Stimulated activated effector memory CD8-positive, alpha-beta T cell treated with anti-CD3 and anti-CD28 coated beads, Interleukin-12 subunit alpha, Interleukin-12 subunit beta, amount 100 ng/mL, for 72 hours (primary cell): Measurements from ENCODE around the gene CBR3.
"Not testable (repeated sequence)": the region's sequence is repeated elsewhere in the genome, so short reads cannot be mapped to it uniquely, and the experiment has no call there.

Experiments used
- ATAC-seq: fragments of 150-1000 bp; cut with Tn5 transposase; 2 replicates; pipeline ENCODE4 v1.10.0; 2021
- DNase-seq, 2 donors: peaks; one replicate each; pipeline ENCODE4 v3.0.0; 2021 to 2022; ENCODE audit warnings: low spot score in 2 of 2
- H3K27ac Mint-ChIP-seq: one replicate; pipeline ENCODE4 v1.8.0; 2022; ENCODE audit warnings: mild to moderate bottlenecking, mixed read lengths
- H3K36me3 Mint-ChIP-seq: one replicate; pipeline ENCODE4 v1.8.0; 2022; ENCODE audit warnings: mild to moderate bottlenecking, mixed read lengths
- H3K4me1 Mint-ChIP-seq: one replicate; pipeline ENCODE4 v1.8.0; 2022; ENCODE audit warnings: mixed read lengths
- H3K4me3 Mint-ChIP-seq: one replicate; pipeline ENCODE4 v1.8.0; 2022; ENCODE audit warnings: mild to moderate bottlenecking, mixed read lengths
- H3K9me3 Mint-ChIP-seq: one replicate; pipeline ENCODE4 v1.8.0; 2022; ENCODE audit warnings: mixed read lengths

CBR3 gene

GRCh38 chr21:36134803-36135390, at the start of gene CBR3:
Gene CBR3, plus strand, starts transcription at chr21:36135079. Its CDS starts 114 bp downstream, at chr21:36135193.
- Mint-ChIP-seq H3K36me3 (peaks cover 17% of the 10 kb centered on the region), H3K27ac (peak within 1 kb of the TSS; percentile 84), H3K9me3 (no peaks in the 10 kb centered on the region), H3K4me1 (peaks cover 28% of the 10 kb centered on the region), H3K4me3 (peak within 1 kb of the TSS; percentile 89)
- ATAC-seq, result peak; percentile 75
- peak; percentile 48 to 81 for DNase-seq

- Mint-ChIP-seq H3K4me1 (no peaks in the 10 kb centered on the region), H3K4me3 (no peak overlapping the region), H3K9me3 (no peaks in the 10 kb centered on the region), H3K36me3 (no peaks in the 10 kb centered on the region), H3K27ac (no peak overlapping the region)
- DNase-seq (no peak), ATAC-seq (no peak)
These were observed 47.3 kb upstream of the CBR3 start for GRCh38 chr21:36087362-36088138.

- Mint-ChIP-seq H3K36me3 (no peaks in the 10 kb centered on the region), H3K4me3 (no peak overlapping the region), H3K4me1 (no peaks in the 10 kb centered on the region), H3K27ac (no peak overlapping the region), H3K9me3 (peaks cover 6% of the 10 kb centered on the region)
- ATAC-seq (no peak), DNase-seq (no peak)
These were observed 44.9 kb upstream of the CBR3 start for GRCh38 chr21:36089946-36090345.

GRCh38 chr21:36092681-36093080, 42.2 kb upstream of the CBR3 start:
- Mint-ChIP-seq H3K27ac (no peak overlapping the region), H3K4me1 (no peaks in the 10 kb centered on the region), H3K36me3 (no peaks in the 10 kb centered on the region), H3K4me3 (no peak overlapping the region), H3K9me3 (peaks cover 6% of the 10 kb centered on the region)
- DNase-seq (no peak), ATAC-seq (no peak)

- DNase-seq (no peak), ATAC-seq (no peak)
- H3K4me3 Mint-ChIP-seq, result no peak overlapping the region
- H3K9me3 Mint-ChIP-seq, result peaks cover 6% of the 10 kb centered on the region
- no peaks in the 10 kb centered on the region for H3K4me1 Mint-ChIP-seq
- no peak overlapping the region for H3K27ac Mint-ChIP-seq
- no peaks in the 10 kb centered on the region for H3K36me3 Mint-ChIP-seq
These were observed 41.4 kb upstream of the CBR3 start for GRCh38 chr21:36093512-36093911.

- Mint-ChIP-seq H3K4me3 (no peak overlapping the region), H3K4me1 (no peaks in the 10 kb centered on the region), H3K27ac (no peak overlapping the region), H3K9me3 (peaks cover 6% of the 10 kb centered on the region), H3K36me3 (no peaks in the 10 kb centered on the region)
- no peak for ATAC-seq
- DNase-seq, result no peak
These were observed 38.2 kb upstream of the CBR3 start for GRCh38 chr21:36096398-36097290.

GRCh38 chr21:36097427-36098181, 37.3 kb upstream of the CBR3 start:
- no peak for DNase-seq
- ATAC-seq, result peak; percentile 40

GRCh38 chr21:36098182-36098532, 36.7 kb upstream of the CBR3 start:
- no peak overlapping the region for H3K4me3 Mint-ChIP-seq
- no peaks in the 10 kb centered on the region for H3K4me1 Mint-ChIP-seq
- no peak overlapping the region for H3K27ac Mint-ChIP-seq
- no peaks in the 10 kb centered on the region for H3K36me3 Mint-ChIP-seq
- DNase-seq (no peak), ATAC-seq (no peak)
- H3K9me3 Mint-ChIP-seq, result peaks cover 6% of the 10 kb centered on the region

More at GRCh38 chr21:36097427-36098181, 37.3 kb upstream of the CBR3 start:
- Mint-ChIP-seq H3K9me3 (peaks cover 6% of the 10 kb centered on the region), H3K27ac (no peak overlapping the region), H3K4me1 (no peaks in the 10 kb centered on the region), H3K4me3 (no peak overlapping the region), H3K36me3 (no peaks in the 10 kb centered on the region)

GRCh38 chr21:36099000-36099399, 35.9 kb upstream of the CBR3 start:
- no peaks in the 10 kb centered on the region for H3K4me1 Mint-ChIP-seq

GRCh38 chr21:36099695-36100211, 35.1 kb upstream of the CBR3 start:
- H3K4me3 Mint-ChIP-seq, H3K27ac Mint-ChIP-seq, H3K4me1 Mint-ChIP-seq, H3K36me3 Mint-ChIP-seq, H3K9me3 Mint-ChIP-seq, ATAC-seq, DNase-seq: not testable (repeated sequence)

More at GRCh38 chr21:36099000-36099399, 35.9 kb upstream of the CBR3 start:
- ATAC-seq, result no peak
- DNase-seq, result no peak
- no peak overlapping the region for H3K27ac Mint-ChIP-seq
- H3K4me3 Mint-ChIP-seq, result no peak overlapping the region
- H3K9me3 Mint-ChIP-seq, result no peaks in the 10 kb centered on the region
- no peaks in the 10 kb centered on the region for H3K36me3 Mint-ChIP-seq

- ATAC-seq (no peak), DNase-seq (no peak)
- no peaks in the 10 kb centered on the region for H3K9me3 Mint-ChIP-seq
- H3K27ac Mint-ChIP-seq, result no peak overlapping the region
- no peak overlapping the region for H3K4me3 Mint-ChIP-seq
- H3K4me1 Mint-ChIP-seq, result peaks cover 12% of the 10 kb centered on the region
- H3K36me3 Mint-ChIP-seq, result no peaks in the 10 kb centered on the region
These were observed 33.8 kb upstream of the CBR3 start for GRCh38 chr21:36100971-36101641.

- DNase-seq (no peak), ATAC-seq (no peak)
- H3K4me3 Mint-ChIP-seq, result no peak overlapping the region
- no peaks in the 10 kb centered on the region for H3K9me3 Mint-ChIP-seq
- no peaks in the 10 kb centered on the region for H3K36me3 Mint-ChIP-seq
- peaks cover 12% of the 10 kb centered on the region for H3K4me1 Mint-ChIP-seq
- no peak overlapping the region for H3K27ac Mint-ChIP-seq
These were observed 31.4 kb upstream of the CBR3 start for GRCh38 chr21:36103434-36103833.

- H3K4me3 Mint-ChIP-seq, result no peak overlapping the region
- peak overlapping the region; percentile 46 for H3K27ac Mint-ChIP-seq
- ATAC-seq, result no peak
These were observed 30.3 kb upstream of the CBR3 start for GRCh38 chr21:36104317-36105300.

More at GRCh38 chr21:36104317-36105300, 30.3 kb upstream of the CBR3 start:
- Mint-ChIP-seq H3K36me3 (no peaks in the 10 kb centered on the region), H3K9me3 (no peaks in the 10 kb centered on the region), H3K4me1 (peaks cover 12% of the 10 kb centered on the region)
- DNase-seq, result no peak
